ENCODE results near the gene MAP4.

GRCh38 chr3:47849186-47849698 lies 167.0 kb downstream of the MAP4 start:
- TF ChIP-seq, protein P1, sequence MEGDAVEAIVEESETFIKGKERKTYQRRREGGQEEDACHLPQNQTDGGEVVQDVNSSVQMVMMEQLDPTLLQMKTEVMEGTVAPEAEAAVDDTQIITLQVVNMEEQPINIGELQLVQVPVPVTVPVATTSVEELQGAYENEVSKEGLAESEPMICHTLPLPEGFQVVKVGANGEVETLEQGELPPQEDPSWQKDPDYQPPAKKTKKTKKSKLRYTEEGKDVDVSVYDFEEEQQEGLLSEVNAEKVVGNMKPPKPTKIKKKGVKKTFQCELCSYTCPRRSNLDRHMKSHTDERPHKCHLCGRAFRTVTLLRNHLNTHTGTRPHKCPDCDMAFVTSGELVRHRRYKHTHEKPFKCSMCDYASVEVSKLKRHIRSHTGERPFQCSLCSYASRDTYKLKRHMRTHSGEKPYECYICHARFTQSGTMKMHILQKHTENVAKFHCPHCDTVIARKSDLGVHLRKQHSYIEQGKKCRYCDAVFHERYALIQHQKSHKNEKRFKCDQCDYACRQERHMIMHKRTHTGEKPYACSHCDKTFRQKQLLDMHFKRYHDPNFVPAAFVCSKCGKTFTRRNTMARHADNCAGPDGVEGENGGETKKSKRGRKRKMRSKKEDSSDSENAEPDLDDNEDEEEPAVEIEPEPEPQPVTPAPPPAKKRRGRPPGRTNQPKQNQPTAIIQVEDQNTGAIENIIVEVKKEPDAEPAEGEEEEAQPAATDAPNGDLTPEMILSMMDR (IDR thresholded peaks at IDR 0.05), result no peak
- TF ChIP-seq POLR2AphosphoS5 (IDR thresholded peaks at IDR 0.05; ENCODE audit: insufficient read depth in 1 of 2, low read depth in 1 of 2), result no peak
